Measurements from ENCODE around the gene SARNP. TPM values are rescaled to one million over a fixed set of nuclear protein-coding genes. Genes with fewer than 3 reads are reported as not detected.

SARNP gene
- polyA plus RNA-seq, 2 of the 4 experiments (the other 2 are of a cell fraction): 123 to 198 TPM

DNA sequence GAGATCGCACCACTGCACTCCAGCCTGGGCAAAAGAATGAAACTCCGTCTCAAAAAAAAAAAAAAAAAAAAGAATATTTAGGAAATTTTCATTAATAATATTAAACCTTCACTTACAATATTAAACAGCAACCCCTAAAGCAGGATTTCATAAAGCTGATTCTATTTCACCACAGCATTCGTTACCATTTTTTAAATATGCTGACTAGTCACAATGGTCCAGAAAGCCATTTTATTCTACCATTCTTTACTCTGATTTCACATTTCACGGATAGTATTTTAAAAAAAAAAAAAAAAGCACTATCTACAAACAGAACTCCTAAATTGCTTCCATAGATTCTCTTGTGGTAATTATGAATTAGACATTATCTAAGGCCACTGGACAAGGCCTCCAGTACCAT lies 27.6 kb downstream of the SARNP start:
- Histone ChIP-seq H3K4me1 (no peaks in the 10 kb centered on the region), H3K9me3 (no peaks in the 10 kb centered on the region), H3K4me3 (no peak overlapping the region), H3K4me2 (no peak overlapping the region), H3K27ac (no peak overlapping the region)
- DNase-seq (ENCODE audit: low read depth in 1 of 2, low spot score in 1 of 2) (no peak), ATAC-seq (no peak), FAIRE-seq (no peak)
- WGBS (ENCODE audit: missing lambda C conversion rate): 94% methylated on average over 4 of the region's 4 CpGs
- CTCF ChIA-PET: interaction anchor here (0.6 to 1.8 kb wide), 3 partner anchors 14 to 146 kb away, joined by 3 to 10 read pairs (median 4); no protein-coding TSS in a partner anchor
- TF ChIP-seq MAFK (IDR thresholded peaks at IDR 0.05; ENCODE audit: partially characterized antibody) (peak; percentile 87), ESRRA (IDR thresholded peaks at IDR 0.05; ENCODE audit: borderline replicate concordance, low read length) (no peak), KDM1A (IDR thresholded peaks at IDR 0.05; ENCODE audit: low read depth) (no peak)
- POLR2A ChIA-PET: no interaction called here

- FAIRE-seq (no peak), ATAC-seq (no peak), DNase-seq (ENCODE audit: low read depth in 1 of 2, low spot score in 1 of 2) (no peak)
- Histone ChIP-seq H3K4me2 (no peak overlapping the region), H3K4me1 (no peaks in the 10 kb centered on the region), H3K27ac (no peak overlapping the region), H3K9me3 (no peaks in the 10 kb centered on the region), H3K4me3 (no peak overlapping the region)
- ChIA-PET CTCF (interaction anchor here (0.6 to 2.5 kb wide), 7 partner anchors 9 to 147 kb away, joined by 3 to 18 read pairs (median 4); no protein-coding TSS in a partner anchor), POLR2A (interaction anchor here (0.7 kb wide), 1 partner anchor 36 kb away, joined by 3 read pairs; no protein-coding TSS in a partner anchor)
- 85% methylated on average over 2 of the region's 2 CpGs for WGBS (ENCODE audit: missing lambda C conversion rate)
- TF ChIP-seq RNF2 (IDR thresholded peaks at IDR 0.05; ENCODE audit: borderline replicate concordance, low read depth): no peak
- TF ChIP-seq, protein P1, sequence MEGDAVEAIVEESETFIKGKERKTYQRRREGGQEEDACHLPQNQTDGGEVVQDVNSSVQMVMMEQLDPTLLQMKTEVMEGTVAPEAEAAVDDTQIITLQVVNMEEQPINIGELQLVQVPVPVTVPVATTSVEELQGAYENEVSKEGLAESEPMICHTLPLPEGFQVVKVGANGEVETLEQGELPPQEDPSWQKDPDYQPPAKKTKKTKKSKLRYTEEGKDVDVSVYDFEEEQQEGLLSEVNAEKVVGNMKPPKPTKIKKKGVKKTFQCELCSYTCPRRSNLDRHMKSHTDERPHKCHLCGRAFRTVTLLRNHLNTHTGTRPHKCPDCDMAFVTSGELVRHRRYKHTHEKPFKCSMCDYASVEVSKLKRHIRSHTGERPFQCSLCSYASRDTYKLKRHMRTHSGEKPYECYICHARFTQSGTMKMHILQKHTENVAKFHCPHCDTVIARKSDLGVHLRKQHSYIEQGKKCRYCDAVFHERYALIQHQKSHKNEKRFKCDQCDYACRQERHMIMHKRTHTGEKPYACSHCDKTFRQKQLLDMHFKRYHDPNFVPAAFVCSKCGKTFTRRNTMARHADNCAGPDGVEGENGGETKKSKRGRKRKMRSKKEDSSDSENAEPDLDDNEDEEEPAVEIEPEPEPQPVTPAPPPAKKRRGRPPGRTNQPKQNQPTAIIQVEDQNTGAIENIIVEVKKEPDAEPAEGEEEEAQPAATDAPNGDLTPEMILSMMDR (IDR thresholded peaks at IDR 0.05): no peak
- TF ChIP-seq MAZ (IDR thresholded peaks at IDR 0.05; ENCODE audit: borderline replicate concordance, low read depth, low read length): no peak
- TF ChIP-seq EHF (CRISPR knock-in tag; IDR thresholded peaks at IDR 0.05): no peak
Observed at GRCh38 chr12:55789171-55789570, 28.4 kb downstream of the SARNP start.

- no peaks in the 10 kb centered on the region for H3K9me3 ChIP-seq
- no peak overlapping the region for H3K27ac ChIP-seq
- no peaks in the 10 kb centered on the region for H3K4me1 ChIP-seq
- CTCF ChIA-PET: interaction anchor here (0.7 to 2.5 kb wide), 6 partner anchors 9 to 50 kb away, joined by 3 to 18 read pairs (median 4); partner anchors contain the start of genes ORMDL2 and SARNP
- H3K4me3 ChIP-seq: no peak overlapping the region
- POLR2A ChIA-PET: interaction anchor here (0.7 kb wide), 1 partner anchor 35 kb away, joined by 3 read pairs; no protein-coding TSS in a partner anchor
- H3K4me2 ChIP-seq: no peak overlapping the region
- 93% methylated on average over 7 of the region's 7 CpGs for WGBS (ENCODE audit: missing lambda C conversion rate)
- no peak for DNase-seq (ENCODE audit: low read depth in 1 of 2, low spot score in 1 of 2)
- TF ChIP-seq TFCP2L1 (CRISPR knock-in tag; IDR thresholded peaks at IDR 0.05) (no peak), NFE2L2 (conservative IDR thresholded peaks at IDR 0.05; ENCODE audit: low read length) (no peak), CBX2 (IDR thresholded peaks at IDR 0.05; ENCODE audit: borderline replicate concordance, low read depth) (no peak), MAFK (IDR thresholded peaks at IDR 0.05; ENCODE audit: partially characterized antibody) (no peak)
- no peak for FAIRE-seq
- no peak for ATAC-seq
Observed at GRCh38 chr12:55788546-55788945, 29.0 kb downstream of the SARNP start.

DNA sequence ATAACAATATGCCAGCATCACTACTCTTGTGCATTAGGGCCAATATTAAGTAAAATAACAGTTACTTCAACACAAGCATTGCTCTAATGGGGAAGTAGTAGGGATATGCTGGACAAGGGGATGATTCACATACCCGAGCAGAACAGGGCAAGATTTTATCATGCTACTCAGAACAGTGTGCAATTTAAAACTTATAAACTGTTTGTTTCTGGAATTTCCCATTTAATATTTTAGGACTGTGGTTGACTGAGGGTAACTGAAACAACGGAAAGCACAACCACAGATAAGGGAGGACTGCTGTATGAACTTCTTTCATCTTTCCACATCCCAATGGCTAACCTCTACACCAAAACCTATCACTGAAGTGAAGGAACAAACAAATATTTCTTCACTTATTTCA lies 36.8 kb downstream of the SARNP start:
- no peak overlapping the region for H3K4me2 ChIP-seq
- ATAC-seq: no peak
- TF ChIP-seq HDAC2 (IDR thresholded peaks at IDR 0.05): no peak
- TF ChIP-seq JUN (IDR thresholded peaks at IDR 0.05): no peak
- TF ChIP-seq, protein P2, sequence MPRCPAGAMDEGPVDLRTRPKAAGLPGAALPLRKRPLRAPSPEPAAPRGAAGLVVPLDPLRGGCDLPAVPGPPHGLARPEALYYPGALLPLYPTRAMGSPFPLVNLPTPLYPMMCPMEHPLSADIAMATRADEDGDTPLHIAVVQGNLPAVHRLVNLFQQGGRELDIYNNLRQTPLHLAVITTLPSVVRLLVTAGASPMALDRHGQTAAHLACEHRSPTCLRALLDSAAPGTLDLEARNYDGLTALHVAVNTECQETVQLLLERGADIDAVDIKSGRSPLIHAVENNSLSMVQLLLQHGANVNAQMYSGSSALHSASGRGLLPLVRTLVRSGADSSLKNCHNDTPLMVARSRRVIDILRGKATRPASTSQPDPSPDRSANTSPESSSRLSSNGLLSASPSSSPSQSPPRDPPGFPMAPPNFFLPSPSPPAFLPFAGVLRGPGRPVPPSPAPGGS (IDR thresholded peaks at IDR 0.05): no peak
- no peak for TF ChIP-seq POLR2A (IDR thresholded peaks at IDR 0.05; ENCODE audit: low read length)
- TF ChIP-seq, protein P1 (IDR thresholded peaks at IDR 0.05): no peak
- TF ChIP-seq RAD21 (conservative IDR thresholded peaks at IDR 0.05 in 1 of 2, IDR thresholded peaks at IDR 0.05 in 1 of 2): no peak
- TF ChIP-seq KDM5A (IDR thresholded peaks at IDR 0.05): no peak
- no peak for TF ChIP-seq E2F6 (IDR thresholded peaks at IDR 0.05; ENCODE audit: borderline replicate concordance, low read depth)
- no peak for TF ChIP-seq GATA3 (IDR thresholded peaks at IDR 0.05; ENCODE audit: borderline replicate concordance)
- TF ChIP-seq, protein P3, sequence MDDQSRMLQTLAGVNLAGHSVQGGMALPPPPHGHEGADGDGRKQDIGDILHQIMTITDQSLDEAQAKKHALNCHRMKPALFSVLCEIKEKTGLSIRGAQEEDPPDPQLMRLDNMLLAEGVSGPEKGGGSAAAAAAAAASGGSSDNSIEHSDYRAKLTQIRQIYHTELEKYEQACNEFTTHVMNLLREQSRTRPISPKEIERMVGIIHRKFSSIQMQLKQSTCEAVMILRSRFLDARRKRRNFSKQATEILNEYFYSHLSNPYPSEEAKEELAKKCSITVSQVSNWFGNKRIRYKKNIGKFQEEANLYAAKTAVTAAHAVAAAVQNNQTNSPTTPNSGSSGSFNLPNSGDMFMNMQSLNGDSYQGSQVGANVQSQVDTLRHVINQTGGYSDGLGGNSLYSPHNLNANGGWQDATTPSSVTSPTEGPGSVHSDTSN (IDR thresholded peaks at IDR 0.05): no peak
- TF ChIP-seq CBX2 (IDR thresholded peaks at IDR 0.05; ENCODE audit: borderline replicate concordance, low read depth): no peak
- no peak for TF ChIP-seq RCOR1 (IDR thresholded peaks at IDR 0.05; ENCODE audit: low read depth, low read length)
- TF ChIP-seq RARB (CRISPR knock-in tag; IDR thresholded peaks at IDR 0.05): no peak
- ChIA-PET POLR2A (no interaction called here), CTCF (interaction anchor here (1.9 kb wide), 1 partner anchor 42 kb away, joined by 6 read pairs; no protein-coding TSS in a partner anchor)
- H3K27ac ChIP-seq: no peak overlapping the region
- H3K4me1 ChIP-seq: no peaks in the 10 kb centered on the region
- no peak for FAIRE-seq
- WGBS (ENCODE audit: missing lambda C conversion rate): 87% methylated on average over 2 of the region's 2 CpGs
- no peak for DNase-seq (ENCODE audit: low read depth in 1 of 2, low spot score in 1 of 2)
- H3K9me3 ChIP-seq: no peaks in the 10 kb centered on the region
- no peak overlapping the region for H3K4me3 ChIP-seq
